Progenitor cell of endocrine pancreas (in vitro differentiated cells): Measurements from ENCODE around the gene MLPH. TPM values are rescaled to one million over a fixed set of nuclear protein-coding genes. Genes with fewer than 3 reads are reported as not detected.

Experiments used
- DNase-seq: peaks from one replicate; pipeline ENCODE4 v3.0.0; 2021; ENCODE audit warnings: low spot score; ENCODE audit not compliant: unreplicated experiment
- H3K27ac Mint-ChIP-seq: 2 replicates; pipeline ENCODE4 v1.8.0; 2021; ENCODE audit warnings: mild to moderate bottlenecking, moderate library complexity, mixed read lengths
- H3K27me3 Mint-ChIP-seq: 2 replicates; pipeline ENCODE4 v1.8.0; 2021; ENCODE audit warnings: mixed read lengths
- H3K36me3 Mint-ChIP-seq: 2 replicates; pipeline ENCODE4 v1.8.0; 2022; ENCODE audit warnings: mixed read lengths; ENCODE audit not compliant: insufficient read depth
- H3K4me1 Mint-ChIP-seq: 2 replicates; pipeline ENCODE4 v1.8.0; 2021; ENCODE audit warnings: low read depth, mixed read lengths
- H3K4me3 Mint-ChIP-seq: 2 replicates; pipeline ENCODE4 v1.8.0; 2021; ENCODE audit warnings: low read depth, mild to moderate bottlenecking, moderate library complexity, mixed read lengths
- H3K9me3 Mint-ChIP-seq: 2 replicates; pipeline ENCODE4 v1.8.0; 2021; ENCODE audit warnings: low read depth, mixed read lengths
- CTCF ChIP-seq: fragments of 200-600 bp; sonication (generic); IDR thresholded peaks from one replicate; pipeline ENCODE4 v1.5.0; 2021; ENCODE audit warnings: antibody characterized with exemption, mild to moderate bottlenecking; ENCODE audit not compliant: unreplicated experiment
- total RNA-seq: library from RNA; stranded (reverse); gene quantifications from 2 replicates; pipeline ENCODE4 v1.2.1, GENCODE V29; 2021

MLPH gene
- total RNA-seq, 1 donor from 2014 or later: 1.2 TPM

- H3K27ac Mint-ChIP-seq: no peak overlapping the region
- no peak overlapping the region for H3K4me3 Mint-ChIP-seq
- no peak for TF ChIP-seq CTCF
- peaks cover 51% of the 10 kb centered on the region for H3K27me3 Mint-ChIP-seq
- no peaks in the 10 kb centered on the region for H3K9me3 Mint-ChIP-seq
- H3K36me3 Mint-ChIP-seq: no peaks in the 10 kb centered on the region
- peaks cover 19% of the 10 kb centered on the region for H3K4me1 Mint-ChIP-seq
- no peak for DNase-seq
Observed at GRCh38 chr2:237596520-237597195, 109.6 kb downstream of the MLPH start.

GRCh38 chr2:237597196-237598145 lies 110.4 kb downstream of the MLPH start:
- Mint-ChIP-seq H3K36me3 (no peaks in the 10 kb centered on the region), H3K4me1 (peaks cover 25% of the 10 kb centered on the region), H3K27me3 (peaks cover 53% of the 10 kb centered on the region), H3K4me3 (no peak overlapping the region), H3K9me3 (no peaks in the 10 kb centered on the region), H3K27ac (no peak overlapping the region)
- TF ChIP-seq CTCF: no peak
- DNase-seq: no peak

- Mint-ChIP-seq H3K36me3 (no peaks in the 10 kb centered on the region), H3K4me1 (peaks cover 30% of the 10 kb centered on the region), H3K27me3 (peaks cover 65% of the 10 kb centered on the region), H3K4me3 (no peak overlapping the region), H3K9me3 (no peaks in the 10 kb centered on the region), H3K27ac (no peak overlapping the region)
- no peak for TF ChIP-seq CTCF
- no peak for DNase-seq
Observed at GRCh38 chr2:237598468-237599208, 111.6 kb downstream of the MLPH start.

- H3K4me3 Mint-ChIP-seq: no peak overlapping the region
- H3K36me3 Mint-ChIP-seq: no peaks in the 10 kb centered on the region
- no peak overlapping the region for H3K27ac Mint-ChIP-seq
- no peak for TF ChIP-seq CTCF
- H3K4me1 Mint-ChIP-seq: peaks cover 23% of the 10 kb centered on the region
- DNase-seq: no peak
- H3K27me3 Mint-ChIP-seq: peaks cover 60% of the 10 kb centered on the region
- no peaks in the 10 kb centered on the region for H3K9me3 Mint-ChIP-seq
Observed at GRCh38 chr2:237599465-237600110, 112.5 kb downstream of the MLPH start.
